ENCODE results near the gene TRIM49C.
"Not testable (repeated sequence)": the region's sequence is repeated elsewhere in the genome, so short reads cannot be mapped to it uniquely, and the experiment has no call there.

Gene TRIM49C, protein sequence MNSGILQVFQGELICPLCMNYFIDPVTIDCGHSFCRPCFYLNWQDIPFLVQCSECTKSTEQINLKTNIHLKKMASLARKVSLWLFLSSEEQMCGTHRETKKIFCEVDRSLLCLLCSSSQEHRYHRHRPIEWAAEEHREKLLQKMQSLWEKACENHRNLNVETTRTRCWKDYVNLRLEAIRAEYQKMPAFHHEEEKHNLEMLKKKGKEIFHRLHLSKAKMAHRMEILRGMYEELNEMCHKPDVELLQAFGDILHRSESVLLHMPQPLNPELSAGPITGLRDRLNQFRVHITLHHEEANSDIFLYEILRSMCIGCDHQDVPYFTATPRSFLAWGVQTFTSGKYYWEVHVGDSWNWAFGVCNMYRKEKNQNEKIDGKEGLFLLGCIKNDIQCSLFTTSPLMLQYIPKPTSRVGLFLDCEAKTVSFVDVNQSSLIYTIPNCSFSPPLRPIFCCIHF

DNA sequence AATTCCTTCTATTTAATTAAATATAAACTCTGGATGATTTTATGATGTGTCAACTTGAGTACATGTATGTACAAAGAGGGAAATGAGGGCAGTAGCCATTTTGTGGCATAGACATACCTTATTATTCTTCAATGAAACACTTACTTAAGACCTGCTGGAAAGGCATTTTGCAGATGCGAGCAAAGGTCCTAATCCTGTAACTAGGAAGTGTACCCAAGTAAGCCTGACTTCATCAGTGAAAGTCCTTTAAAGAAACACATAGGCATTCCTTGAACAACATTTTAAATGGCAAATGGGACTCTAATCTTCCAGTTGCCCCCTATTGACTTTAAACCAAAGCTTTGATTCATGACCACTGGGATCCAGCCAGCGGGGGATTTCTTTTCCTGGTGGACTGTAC is at the start of gene TRIM49C:
TRIM49C (plus strand) TSS at position 301 of the 400 bp plus-strand sequence. CDS start 4,106 bp downstream, outside the sequence.
- H3K36me3 ChIP-seq (ENCODE audit: insufficient read depth, low read length); H3K9me3 ChIP-seq (ENCODE audit: control insufficient read depth, insufficient read depth, low read length); H3K4me1 ChIP-seq (ENCODE audit: insufficient read depth, low read length); H3K9ac ChIP-seq (ENCODE audit: low read depth, low read length): not testable (repeated sequence)

DNA sequence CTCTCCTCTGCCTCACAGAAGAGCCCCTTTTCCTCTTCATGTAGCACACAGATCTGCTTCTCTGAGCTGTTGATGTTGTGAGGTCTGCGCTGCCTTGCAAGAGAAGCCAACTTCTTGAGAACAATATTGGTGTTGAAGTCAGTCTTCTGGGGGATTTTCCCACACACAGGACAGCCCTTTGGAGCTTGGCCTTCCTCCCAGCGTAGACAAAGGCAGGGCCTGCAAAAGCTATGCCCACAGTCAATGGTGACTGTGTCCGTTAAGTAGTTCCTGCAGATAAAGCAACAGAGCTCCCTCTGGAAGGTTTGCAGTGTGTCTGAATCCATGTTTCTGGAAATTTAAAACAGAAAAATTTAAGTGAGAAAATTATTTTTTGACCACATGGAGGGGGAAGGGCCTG is 6.7 kb upstream of the TRIM49C start:
- not testable (repeated sequence) for H3K36me3 ChIP-seq (ENCODE audit: insufficient read depth, low read length); H3K4me1 ChIP-seq (ENCODE audit: insufficient read depth, low read length); H3K9me3 ChIP-seq (ENCODE audit: control insufficient read depth, insufficient read depth, low read length); H3K9ac ChIP-seq (ENCODE audit: low read depth, low read length)

DNA sequence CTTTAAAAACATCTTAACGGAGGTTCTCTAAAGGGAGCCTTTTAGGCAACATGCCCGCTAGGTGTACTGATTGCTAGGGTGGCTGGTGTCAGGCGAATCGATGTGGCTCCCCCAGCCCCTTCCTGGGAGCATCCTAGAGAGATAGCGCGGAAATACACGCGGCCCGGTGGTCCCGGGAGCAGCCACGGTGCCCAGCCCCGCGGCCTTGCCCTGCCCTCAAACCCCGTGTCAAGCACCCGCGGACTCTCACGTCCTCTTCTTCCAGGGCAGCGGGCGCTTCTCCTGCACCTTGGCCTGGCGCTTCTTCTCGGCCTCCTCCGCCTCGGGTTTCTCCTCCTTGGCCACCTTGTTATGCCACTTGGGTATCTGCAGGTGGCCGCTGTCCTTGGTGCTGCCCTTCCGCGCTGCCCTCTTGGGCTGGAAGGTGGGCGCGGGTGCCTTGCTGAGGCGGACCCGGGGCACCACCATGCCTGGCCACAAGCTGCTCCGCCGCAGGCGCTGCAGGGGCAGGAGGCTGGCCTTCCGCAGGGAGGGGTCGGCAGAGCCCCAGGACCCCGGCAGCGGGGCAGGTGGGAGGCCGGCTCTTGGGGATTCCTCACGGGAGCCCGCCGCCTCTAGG is 20.8 kb downstream of the TRIM49C start:
- not testable (repeated sequence) for H3K9me3 ChIP-seq (ENCODE audit: control insufficient read depth, insufficient read depth, low read length); H3K9ac ChIP-seq (ENCODE audit: low read depth, low read length); H3K36me3 ChIP-seq (ENCODE audit: insufficient read depth, low read length); H3K4me1 ChIP-seq (ENCODE audit: insufficient read depth, low read length)

DNA sequence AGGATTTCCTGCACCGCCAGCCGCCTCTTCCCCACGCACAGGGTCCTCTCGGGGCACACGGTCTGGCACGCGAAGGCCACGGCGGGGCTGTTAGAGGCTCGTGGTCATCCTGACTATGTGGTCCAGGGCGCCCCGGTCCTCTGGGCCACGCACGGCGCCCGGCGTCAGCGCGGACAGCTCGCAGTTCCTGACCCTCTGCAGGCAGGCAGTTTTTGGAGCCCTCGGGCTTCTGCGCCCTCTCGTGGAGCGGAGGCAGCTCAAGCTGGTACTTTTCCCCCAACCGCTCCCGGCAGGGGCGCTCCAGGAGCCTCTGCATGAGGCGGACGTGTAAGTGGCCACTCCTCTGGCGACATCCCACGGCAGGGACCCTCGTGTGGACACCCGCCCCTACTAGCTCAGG is 21.4 kb downstream of the TRIM49C start:
- not testable (repeated sequence) for H3K9ac ChIP-seq (ENCODE audit: low read depth, low read length); H3K4me1 ChIP-seq (ENCODE audit: insufficient read depth, low read length); H3K36me3 ChIP-seq (ENCODE audit: insufficient read depth, low read length); H3K9me3 ChIP-seq (ENCODE audit: control insufficient read depth, insufficient read depth, low read length)

DNA sequence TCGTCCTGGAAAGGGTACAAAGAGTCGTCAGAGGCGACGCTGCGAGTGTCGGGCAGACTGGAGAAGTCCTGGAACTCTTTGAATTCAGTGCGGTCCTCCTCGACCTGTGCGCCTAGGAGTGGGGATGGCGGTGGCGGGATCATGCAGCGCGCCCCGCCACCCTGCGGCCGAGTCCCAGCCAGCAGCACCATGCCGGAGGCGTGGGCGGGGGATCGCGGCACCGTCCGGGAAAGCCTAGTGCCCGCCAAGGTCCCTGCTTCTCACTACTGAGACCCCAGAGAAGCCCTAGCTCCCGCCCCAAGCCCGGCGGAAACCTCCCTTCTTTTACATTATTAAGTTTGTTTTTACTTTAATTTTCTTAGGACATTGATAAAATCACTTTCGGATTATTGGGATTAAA is 22.6 kb downstream of the TRIM49C start:
- not testable (repeated sequence) for H3K4me1 ChIP-seq (ENCODE audit: insufficient read depth, low read length); H3K9me3 ChIP-seq (ENCODE audit: control insufficient read depth, insufficient read depth, low read length)

DNA sequence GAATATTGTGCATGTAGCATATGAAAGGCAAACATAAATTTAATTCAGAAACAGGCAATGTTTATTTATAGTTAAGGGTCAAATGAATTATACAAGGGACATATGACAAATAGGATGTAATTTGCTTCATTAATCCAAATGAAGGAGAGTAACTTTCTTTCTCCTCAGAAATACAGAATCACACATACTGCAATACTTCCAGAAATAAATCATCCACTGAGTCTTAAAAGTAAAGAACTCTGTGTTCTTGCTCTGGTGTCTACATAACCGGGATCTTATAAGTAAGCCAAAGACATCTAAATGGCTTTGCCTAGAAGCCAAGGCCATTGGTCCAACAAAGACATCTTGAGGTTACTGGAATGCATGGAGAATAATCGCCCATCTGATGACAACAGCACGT is 54.7 kb downstream of the TRIM49C start, which contains the start of gene UBTFL1:
UBTFL1 (plus strand) TSS at position 301 of the 400 bp plus-strand sequence; CDS start at position 301, 0 bp downstream.
- H3K9me3 ChIP-seq (ENCODE audit: control insufficient read depth, insufficient read depth, low read length); H3K36me3 ChIP-seq (ENCODE audit: insufficient read depth, low read length); H3K4me1 ChIP-seq (ENCODE audit: insufficient read depth, low read length); H3K9ac ChIP-seq (ENCODE audit: low read depth, low read length): not testable (repeated sequence)

More for the DNA sequence above, 22.6 kb downstream of the TRIM49C start:
- not testable (repeated sequence) for H3K36me3 ChIP-seq (ENCODE audit: insufficient read depth, low read length); H3K9ac ChIP-seq (ENCODE audit: low read depth, low read length)

DNA sequence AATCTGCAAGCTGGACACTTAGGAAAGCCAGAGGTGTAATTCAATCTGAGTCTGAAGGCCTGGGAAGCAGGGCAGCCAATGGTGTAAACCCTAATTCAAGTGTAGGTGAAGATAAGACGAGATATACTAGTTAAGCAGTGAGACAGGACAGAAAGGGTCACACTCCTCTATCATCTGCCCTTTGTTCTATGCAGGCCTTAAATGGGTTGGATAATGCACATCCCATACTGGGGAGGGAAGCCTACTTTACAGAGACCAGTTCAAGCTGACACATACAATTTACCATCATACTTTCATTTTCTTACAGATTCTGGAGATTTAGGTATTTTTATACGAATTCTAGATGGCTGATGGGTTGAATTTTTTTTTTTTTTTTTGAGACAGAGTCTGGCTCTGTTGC is 57.8 kb downstream of the TRIM49C start:
- not testable (repeated sequence) for H3K4me1 ChIP-seq (ENCODE audit: insufficient read depth, low read length); H3K36me3 ChIP-seq (ENCODE audit: insufficient read depth, low read length); H3K9ac ChIP-seq (ENCODE audit: low read depth, low read length); H3K9me3 ChIP-seq (ENCODE audit: control insufficient read depth, insufficient read depth, low read length)
